Raji (cell line): ENCODE results near the gene SCUBE1.

Experiments
- POLR2A ChIP-seq: IDR thresholded peaks from 2 replicates; pipeline ENCODE4 v1.6.1; 2011; ENCODE audit warnings: low read depth, low read length, control low read depth; ENCODE audit not compliant: insufficient read depth

Gene SCUBE1

DNA sequence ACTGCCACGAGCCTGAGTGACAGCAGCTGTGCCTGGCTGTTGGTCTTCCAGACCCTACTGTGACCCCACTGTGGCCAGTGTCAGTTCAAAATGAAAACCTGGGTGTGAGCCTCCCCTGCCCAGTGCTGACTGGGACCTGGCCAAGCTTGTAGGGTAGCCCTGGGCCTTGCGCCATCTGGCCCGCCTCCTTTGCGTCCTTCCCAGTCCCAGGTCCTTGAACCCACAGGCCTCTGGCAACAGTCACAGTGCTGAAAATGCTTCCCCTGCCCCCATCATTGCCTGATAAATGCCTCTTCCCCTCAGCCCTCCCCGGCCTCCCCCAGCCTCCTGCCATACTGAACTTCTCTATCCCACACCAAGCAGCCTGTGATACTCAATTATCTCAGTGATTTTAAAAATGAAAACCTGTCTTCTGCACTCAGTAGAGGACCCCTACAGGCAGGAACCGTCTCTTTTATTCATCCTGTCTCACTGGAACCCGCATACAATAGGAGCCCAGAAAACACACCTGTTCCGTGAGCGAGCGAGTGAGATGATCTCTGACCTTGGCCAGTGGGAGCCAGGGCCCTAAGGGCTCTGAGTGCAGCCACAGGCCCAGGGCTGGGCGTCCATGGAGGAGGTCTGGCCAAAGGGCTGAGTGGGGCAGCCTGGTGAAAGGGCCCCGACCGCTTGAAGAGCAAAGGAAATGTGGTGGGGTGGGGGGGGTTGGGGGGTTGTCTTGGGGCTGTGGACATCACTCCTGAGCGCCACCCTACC lies 106.6 kb downstream of the SCUBE1 start:
- no peak for TF ChIP-seq POLR2A

DNA sequence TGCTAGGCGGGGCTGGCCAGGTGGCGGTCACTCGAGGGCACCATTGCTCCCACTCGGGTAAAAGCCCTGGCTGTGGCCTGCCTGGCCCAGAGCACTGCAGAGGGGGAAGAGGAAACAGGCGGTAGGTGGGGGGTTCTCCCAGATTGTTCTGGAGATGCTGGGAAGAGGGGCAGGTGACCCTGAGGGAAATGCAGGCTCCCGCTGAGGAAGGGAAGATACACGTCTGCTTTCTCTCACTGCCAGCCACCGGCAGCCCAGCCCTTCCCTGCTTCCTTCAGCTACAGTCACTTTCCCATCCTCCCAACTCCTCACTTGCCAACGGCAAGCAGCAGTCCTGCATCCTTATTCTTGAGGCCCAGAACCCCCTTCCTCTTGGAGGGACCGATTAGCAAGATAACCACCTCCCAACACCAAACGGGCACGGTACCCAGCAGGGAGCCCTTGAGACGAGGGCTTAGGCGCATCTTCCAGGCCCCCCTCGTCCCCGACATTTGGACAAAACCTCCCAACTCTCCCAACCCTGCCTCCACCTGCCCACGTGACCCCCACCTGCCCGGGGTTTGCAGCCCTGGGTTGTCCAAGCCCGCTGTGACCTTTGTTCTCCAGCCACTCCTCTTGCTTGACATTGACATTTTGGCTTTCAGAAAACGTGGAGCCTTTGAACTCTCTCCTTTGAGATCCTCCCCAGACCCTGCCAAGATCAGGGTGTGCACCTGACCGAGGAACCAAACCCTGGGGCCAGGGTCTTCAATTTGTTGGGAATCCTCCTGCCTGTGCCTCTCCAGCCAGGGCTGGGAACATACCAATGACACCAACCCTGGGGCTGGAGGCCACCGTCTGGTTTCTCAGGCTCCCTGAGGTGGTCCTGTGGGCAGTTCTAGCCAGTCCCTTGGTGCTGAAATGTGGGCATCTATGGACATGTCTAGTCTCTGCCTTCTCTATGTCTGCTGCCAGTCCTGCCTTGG lies 107.4 kb downstream of the SCUBE1 start:
- TF ChIP-seq POLR2A: no peak

DNA sequence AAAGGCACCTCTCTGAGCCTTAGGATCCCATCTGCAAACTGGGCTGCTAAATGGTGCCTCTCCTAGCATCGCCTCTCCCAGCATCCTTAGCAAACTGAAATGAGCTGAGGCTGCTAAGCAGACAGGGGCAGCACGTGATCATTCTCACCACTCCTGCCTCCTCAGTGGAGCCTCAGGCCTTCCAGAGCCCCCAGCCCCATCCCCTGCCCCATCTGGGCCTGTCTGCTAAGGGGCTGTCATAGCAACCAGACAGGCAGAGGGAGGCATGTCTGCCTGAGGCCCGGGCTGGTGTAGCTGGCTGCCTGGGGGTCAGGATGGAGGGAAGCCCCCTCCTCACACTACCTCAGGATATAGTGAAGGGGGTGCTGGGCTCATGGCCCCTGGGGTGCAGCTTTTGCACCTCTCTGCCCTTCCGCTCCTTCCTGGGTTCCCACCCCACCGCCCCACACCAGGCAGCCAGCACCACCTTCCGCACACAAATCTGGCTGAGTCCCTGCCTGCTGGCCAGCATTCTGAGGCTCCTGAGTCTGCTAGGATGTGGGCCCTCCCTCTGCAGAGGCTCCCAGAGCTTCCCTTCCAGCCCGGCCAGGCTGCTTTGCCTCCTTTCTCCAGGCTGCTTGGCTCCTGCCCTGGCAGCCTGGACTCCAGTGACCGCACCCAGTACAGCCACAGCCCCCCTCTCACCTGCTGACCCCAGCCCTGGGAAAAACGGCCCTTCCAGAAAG lies 108.7 kb downstream of the SCUBE1 start:
- no peak for TF ChIP-seq POLR2A

DNA sequence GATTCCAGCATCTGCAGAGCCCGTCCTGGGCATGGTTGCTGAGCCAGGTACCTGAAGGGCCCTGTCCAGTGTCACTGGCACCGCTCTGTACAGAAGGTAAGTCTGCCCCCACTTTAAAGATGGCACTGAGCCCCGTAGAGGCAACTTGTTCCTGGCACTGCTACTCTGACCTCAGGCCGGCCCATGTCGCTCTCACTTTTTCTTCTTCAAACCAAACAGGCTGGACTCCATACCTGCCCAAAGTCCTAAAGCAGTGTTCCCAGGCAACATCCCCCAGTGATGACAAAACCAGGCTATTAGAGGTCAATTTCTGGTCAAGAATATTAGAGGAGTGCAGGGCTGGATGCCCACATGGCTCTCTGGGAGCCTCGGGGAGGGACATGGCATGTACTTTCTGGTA lies 109.6 kb downstream of the SCUBE1 start:
- no peak for TF ChIP-seq POLR2A

DNA sequence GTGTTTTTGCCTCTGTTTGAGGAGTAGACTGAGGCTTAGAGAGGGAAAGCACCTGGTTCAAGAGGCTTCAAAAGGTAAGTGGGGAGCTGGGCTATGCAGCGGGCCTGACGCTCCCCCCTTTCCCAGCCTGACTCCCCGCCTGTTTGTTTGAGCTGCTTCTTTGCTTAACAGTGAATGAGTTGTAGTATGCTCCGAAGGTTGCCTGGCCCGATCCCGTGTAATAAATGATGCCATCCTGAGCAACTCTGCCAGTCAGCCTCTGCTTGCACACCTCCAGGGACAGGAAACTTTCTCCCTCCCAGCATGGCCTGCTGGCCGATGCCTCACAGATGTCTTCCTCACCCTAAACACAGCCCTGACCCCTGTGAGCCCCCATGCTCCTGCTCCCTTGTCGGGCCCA lies 110.7 kb downstream of the SCUBE1 start:
- TF ChIP-seq POLR2A: no peak

DNA sequence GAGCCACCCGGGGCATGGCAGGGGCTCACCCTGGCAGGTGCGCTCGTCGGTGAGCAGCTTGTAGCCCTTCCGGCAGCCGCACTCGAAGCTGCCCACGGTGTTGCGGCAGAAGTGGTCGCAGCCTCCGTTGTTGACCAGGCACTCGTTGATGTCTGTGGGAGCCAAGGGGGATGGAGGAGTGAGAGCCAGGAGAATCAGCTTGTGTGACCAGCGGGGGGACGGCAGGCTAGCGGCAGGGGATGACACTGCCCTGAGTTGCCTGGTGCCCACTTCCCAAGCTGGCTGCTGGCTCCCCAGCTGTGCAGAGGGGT lies 111.5 kb downstream of the SCUBE1 start:
- no peak for TF ChIP-seq POLR2A

DNA sequence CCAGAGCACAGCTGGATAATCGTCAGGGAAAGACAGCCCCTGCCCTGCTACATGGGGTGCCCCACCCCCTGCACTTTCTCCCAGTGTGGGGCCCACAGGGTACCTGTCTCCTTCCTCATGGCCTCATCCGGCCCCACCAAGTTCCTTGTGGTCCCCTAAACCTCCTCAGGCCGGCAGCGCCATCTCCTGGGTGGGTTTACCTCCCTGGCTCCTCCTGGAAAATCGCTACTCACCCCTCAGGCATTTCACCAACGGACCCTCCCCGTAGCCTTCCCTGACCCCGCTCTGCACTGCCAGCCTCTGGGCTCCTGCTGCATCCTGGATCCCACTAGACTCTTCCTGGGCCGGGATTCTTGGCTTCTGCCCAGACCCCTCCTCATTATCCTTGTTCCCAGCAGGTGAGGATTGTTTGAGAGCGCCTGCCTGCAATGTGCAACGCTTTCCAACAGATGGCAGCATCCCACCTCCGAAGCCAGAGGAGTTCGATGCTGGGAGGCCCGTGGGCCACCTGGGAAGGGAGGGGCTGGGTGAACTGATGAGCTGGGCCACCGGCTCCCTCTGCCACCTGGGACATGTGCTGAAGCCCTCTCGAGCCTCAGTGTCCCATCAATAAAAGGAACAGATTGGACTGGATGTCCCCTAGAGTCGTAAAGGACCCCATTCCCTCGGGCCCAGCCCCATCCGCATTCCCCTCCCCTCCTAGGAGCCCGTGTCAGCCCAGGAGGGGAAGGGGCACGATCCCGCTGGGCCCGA lies 112.0 kb downstream of the SCUBE1 start:
- no peak for TF ChIP-seq POLR2A

DNA sequence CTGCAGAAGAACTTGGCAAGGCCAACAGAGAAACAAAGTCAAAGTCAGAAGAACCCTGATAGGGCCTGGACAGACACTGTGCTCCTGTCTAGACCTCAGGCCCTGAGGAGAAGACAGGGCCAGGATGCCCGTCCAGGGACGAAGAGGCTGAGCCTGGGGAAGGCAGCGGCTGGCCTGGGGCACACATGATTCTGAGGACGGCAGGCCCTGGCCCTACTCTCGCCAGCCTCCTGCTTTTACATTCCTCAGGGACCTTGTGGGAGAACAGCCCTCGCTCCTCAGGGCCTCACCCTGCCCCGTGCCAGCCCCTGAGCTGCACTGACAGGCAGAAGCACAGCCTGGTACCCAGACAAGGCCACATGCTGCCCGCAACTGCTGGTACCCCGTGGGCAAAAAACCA lies 112.6 kb downstream of the SCUBE1 start:
- no peak for TF ChIP-seq POLR2A

DNA sequence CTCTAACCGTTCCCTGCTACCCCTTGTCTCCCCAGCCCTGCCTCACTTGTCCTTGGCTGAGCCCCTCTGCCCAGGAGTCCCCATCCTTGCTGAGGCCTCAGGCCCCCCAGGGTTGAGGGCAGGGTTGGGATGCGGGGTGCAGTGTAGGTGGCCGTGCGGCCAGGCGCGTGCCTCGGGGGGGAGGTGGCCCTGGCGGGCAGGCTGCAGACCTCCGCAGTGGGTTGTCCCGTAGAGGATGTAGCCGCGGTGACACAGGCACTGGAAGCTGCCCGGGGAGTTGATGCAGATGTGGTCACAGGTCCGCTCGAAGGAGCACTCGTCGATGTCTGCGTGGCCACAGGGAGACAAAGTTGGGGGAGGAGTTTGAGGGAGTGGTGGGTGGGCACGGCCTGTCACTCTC lies 114.3 kb downstream of the SCUBE1 start:
- TF ChIP-seq POLR2A: no peak

DNA sequence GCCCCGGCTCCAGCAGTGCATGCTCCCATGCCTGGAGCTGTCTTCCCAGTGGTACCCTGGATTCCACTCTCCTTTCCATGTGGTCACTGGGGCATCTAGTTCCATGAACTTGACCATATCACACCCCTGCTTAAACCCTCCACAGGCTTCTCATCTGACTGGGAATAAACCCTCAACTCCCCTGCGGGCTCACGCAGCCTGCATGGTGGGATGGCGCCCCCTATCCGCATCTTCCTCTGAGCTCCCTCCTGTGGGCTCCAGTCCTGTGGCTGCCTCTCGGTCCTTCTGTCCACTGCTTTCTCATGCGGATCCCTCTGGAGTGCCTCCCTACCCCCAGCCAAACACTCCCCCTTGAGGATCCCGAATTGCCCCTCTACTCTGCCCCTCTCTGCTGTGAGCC lies 114.8 kb downstream of the SCUBE1 start:
- TF ChIP-seq POLR2A: no peak

DNA sequence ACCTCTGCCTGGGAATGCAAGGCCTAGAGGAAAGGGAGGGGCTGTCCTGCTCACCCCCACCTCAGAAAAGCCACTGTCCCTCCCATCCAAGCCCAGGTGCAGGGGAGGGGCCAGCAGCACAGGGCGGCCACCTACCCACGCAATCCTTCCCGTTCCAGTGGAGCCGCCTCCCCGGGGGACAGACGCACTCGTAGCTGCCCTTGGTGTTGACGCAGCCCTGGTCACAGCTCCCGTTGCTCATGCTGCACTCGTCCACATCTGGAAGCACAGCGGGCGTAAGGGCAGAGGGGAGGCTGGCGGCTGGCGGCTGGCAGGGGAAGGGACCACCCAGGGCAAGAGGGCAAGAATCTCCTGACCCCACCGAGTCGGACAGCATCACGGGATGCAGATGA lies 115.9 kb downstream of the SCUBE1 start:
- TF ChIP-seq POLR2A: no peak

DNA sequence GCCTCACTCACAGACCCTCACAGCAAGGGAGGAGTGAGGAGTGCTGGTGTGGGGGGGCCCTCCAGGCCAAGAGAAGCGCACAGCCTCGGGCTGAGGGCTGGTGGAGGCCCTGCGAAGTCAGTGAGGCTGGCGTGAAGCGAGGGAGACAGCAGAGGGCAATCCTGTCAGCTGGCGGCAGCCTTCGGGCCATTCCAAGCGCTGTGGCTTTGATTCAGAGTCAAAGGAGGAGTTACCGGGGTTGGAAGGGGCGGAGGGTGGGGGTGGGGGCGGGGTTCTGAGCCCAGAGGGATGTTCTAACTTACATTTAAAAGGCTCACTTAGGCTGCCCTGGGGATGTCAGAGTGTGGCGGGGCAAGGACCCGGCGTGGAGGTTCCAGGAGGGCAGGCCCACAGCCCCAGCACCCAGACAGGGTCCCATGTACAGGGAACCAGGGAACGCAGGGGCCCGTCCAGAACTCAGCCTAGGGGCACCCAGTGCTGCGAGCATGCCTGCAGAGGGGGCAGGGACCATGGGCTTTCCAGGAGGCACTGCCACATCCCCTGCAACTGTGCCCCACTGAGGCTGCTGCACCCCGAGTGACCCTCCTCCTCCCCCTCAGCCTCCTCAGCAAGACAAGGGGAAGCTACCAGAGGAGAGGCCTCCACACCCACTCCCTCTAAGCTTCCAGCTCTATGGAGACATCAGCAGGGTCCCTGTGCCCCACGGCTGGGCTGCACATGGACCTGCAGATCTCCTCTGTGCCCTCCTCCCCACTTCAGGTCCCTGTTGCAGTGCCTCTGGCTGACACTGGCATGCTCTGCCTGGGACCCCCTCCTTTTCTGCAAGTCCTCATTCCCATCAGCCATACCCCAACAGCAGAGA lies 116.6 kb downstream of the SCUBE1 start:
- no peak for TF ChIP-seq POLR2A

DNA sequence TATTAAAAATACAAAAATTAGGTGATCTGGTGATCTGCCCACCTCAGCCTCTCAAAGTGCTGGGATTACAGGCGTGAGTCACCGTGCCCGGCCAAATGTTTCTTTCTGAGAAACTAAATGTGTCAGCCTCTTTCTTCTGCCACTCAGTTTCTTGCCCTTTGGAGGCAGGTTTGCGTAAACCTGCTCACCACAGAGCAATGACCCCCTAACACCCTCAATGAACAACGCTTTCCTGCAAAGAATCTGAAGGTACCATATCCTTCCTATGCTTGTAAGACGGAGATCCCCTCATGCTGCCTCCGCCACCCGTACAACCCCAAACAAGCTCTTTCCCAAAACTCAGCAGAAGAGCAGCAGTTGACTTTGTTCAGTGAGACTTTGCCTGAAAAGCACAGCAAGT lies 117.6 kb downstream of the SCUBE1 start:
- TF ChIP-seq POLR2A: no peak

DNA sequence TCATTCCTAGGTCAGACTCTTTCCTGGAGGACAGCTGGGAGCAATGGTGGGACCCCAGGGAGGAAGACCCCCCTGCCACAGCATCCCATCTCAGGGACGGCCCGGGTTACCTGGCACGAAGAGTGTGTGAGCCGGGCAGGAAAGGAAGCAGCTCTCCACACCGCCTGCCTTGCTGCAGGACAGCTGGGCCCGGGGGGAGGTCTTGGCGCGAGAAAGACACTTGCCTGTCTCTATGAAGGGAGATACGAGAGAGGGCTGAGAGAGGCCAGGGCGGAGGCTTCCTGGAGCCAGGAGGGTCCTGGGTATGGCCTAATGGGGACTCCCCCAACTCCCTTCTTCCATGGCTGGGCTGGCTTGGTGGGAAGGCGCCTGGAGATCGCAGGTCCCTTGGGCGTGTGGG lies 120.2 kb downstream of the SCUBE1 start:
- TF ChIP-seq POLR2A: no peak

DNA sequence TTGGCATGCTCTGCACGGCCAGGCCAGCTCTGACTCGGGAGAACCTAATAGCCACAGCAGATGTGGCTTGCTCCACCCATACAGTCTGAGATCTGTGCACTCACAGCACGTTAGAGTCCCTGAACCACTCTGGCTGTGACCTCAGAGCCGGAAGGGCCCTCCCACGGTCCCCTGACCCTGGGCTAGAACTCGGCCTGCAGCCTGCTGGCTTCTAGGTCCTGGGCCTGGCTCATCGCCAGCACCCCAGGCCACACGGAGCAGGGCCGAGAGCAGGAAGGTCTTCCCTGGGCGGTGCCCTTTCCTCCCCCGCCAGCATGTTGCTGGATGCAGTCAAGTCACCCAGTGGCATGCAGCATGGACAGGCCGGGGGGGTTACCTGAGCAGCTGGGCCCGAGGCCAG lies 120.9 kb downstream of the SCUBE1 start:
- no peak for TF ChIP-seq POLR2A
